GM12878 (cell line): ENCODE results near the gene CD248. TPM values are rescaled to one million over a fixed set of nuclear protein-coding genes. Genes with fewer than 3 reads are reported as not detected.
A peak's percentile ranks its signal among the peaks of the same experiment; 100 is the strongest.

Source experiments
- CBFB ChIP-seq: IDR thresholded peaks from 2 replicates; pipeline ENCODE4 v1.6.1; 2016; ENCODE audit warnings: antibody characterized with exemption, low read depth
- CHD2 ChIP-seq: IDR thresholded peaks from 2 replicates; pipeline ENCODE4 v1.6.1; 2011; ENCODE audit warnings: low read depth, low read length, improper control_type of control experiment, borderline replicate concordance
- EGR1 ChIP-seq, 2 experiments: IDR thresholded peaks; 1 replicate in 1 of 2; 2 replicates in 1 of 2; pipeline ENCODE4 v1.6.1; 2011 to 2012; ENCODE audit warnings: low read depth in 2 of 2, low read length in 2 of 2, borderline replicate concordance in 1 of 2, mild to moderate bottlenecking in 1 of 2, moderate library complexity in 1 of 2
- HDGF ChIP-seq: fragments of 450-650 bp; IDR thresholded peaks from 2 replicates; pipeline ENCODE4 v1.6.1; 2016; ENCODE audit warnings: antibody characterized with exemption
- IKZF1 ChIP-seq: fragments of 450-650 bp; conservative IDR thresholded peaks from 2 replicates; pipeline ENCODE4 v1.6.1; 2017; ENCODE audit warnings: antibody characterized with exemption, mild to moderate bottlenecking
- MTA3 ChIP-seq: IDR thresholded peaks from 2 replicates; pipeline ENCODE4 v1.6.1; 2012; ENCODE audit warnings: low read length, inconsistent platforms, borderline replicate concordance
- NBN ChIP-seq: fragments of 450-650 bp; IDR thresholded peaks from 2 replicates; pipeline ENCODE4 v1.6.1; 2016
- NFIC ChIP-seq: IDR thresholded peaks from 2 replicates; pipeline ENCODE4 v1.6.1; 2012; ENCODE audit warnings: low read depth, mild to moderate bottlenecking, inconsistent platforms, low read length, moderate library complexity
- NFYA ChIP-seq: IDR thresholded peaks from 2 replicates; pipeline ENCODE4 v1.6.1; 2011; ENCODE audit warnings: low read depth, mild to moderate bottlenecking, low read length, improper control_type of control experiment, borderline replicate concordance
- POLR2A ChIP-seq: IDR thresholded peaks from 2 replicates; pipeline ENCODE4 v1.6.1; 2011; ENCODE audit warnings: low read depth, mild to moderate bottlenecking, low read length
- POLR2AphosphoS2 ChIP-seq: IDR thresholded peaks from 2 replicates; pipeline ENCODE4 v1.6.1; 2011; ENCODE audit warnings: low read depth, mild to moderate bottlenecking, low read length, improper control_type of control experiment, moderate library complexity
- RAD21 ChIP-seq: IDR thresholded peaks from 2 replicates; pipeline ENCODE4 v1.6.1; 2011; ENCODE audit warnings: mild to moderate bottlenecking, low read depth, low read length, moderate library complexity; ENCODE audit not compliant: insufficient read depth
- SMARCA5 ChIP-seq: fragments of 450-650 bp; IDR thresholded peaks from 2 replicates; pipeline ENCODE4 v1.6.1; 2017; ENCODE audit warnings: mild to moderate bottlenecking
- SMC3 ChIP-seq: IDR thresholded peaks from 2 replicates; pipeline ENCODE4 v1.6.1; 2011; ENCODE audit warnings: low read length, improper control_type of control experiment, borderline replicate concordance
- SPI1 ChIP-seq: IDR thresholded peaks from 2 replicates; pipeline ENCODE4 v1.6.1; 2011; ENCODE audit warnings: low read depth, mild to moderate bottlenecking, low read length, moderate library complexity, borderline replicate concordance; ENCODE audit not compliant: insufficient read depth
- polyA plus RNA-seq, 11 experiments: library from polyadenylated mRNA; depleted of rRNA in 4 of 11; unstranded in 6 of 11; stranded (reverse) in 5 of 11; fragments of >200 nt; fragmentation: Nextera tagmentation in 4 of 11; fragmentation: Illumina TruSeq in 1 of 11; extraction: Ambion mirVana in 4 of 11; extraction: Trizol in 1 of 11; gene quantifications; 1 replicate in 1 of 11; 2 replicates in 10 of 11; pipeline versions ENCODE4 v1.2.1 to v1.2.3, GENCODE V29; 2011 to 2016; ENCODE audit warnings: inconsistent platforms in 2 of 11, missing spikeins in 2 of 11, low read depth in 1 of 11
- total RNA-seq, 4 experiments: library from RNA; depleted of rRNA in 3 of 4; stranded (reverse); fragments of >200 nt in 3 of 4; fragmentation: Illumina TruSeq in 1 of 4; extraction: Trizol in 1 of 4; gene quantifications; 2 replicates each; pipeline versions ENCODE4 v1.2.1 to v1.2.3, GENCODE V29; 2013 to 2021
- TF ChIP-seq, protein P1 (sequence below): fragments of 450-650 bp; IDR thresholded peaks from 2 replicates; pipeline ENCODE4 v1.6.1; 2016; ENCODE audit warnings: mild to moderate bottlenecking
- TF ChIP-seq, protein P2 (sequence below): fragments of 450-650 bp; formaldehyde crosslinking; IDR thresholded peaks from 2 replicates; pipeline ENCODE4 v1.5.0; 2022; ENCODE audit warnings: mild to moderate bottlenecking, missing genetic modification characterization
- TF ChIP-seq, protein P3 (sequence below): fragments of 450-650 bp; IDR thresholded peaks from 2 replicates; pipeline ENCODE4 v1.6.1; 2017; ENCODE audit warnings: mild to moderate bottlenecking, moderate library complexity
- TF ChIP-seq, protein P4 (sequence below): fragments of 150-350 bp; IDR thresholded peaks from 2 replicates; pipeline ENCODE4 v1.6.1; 2014; ENCODE audit warnings: mild to moderate bottlenecking, low read depth, low read length

CD248 gene
- total and polyA plus RNA-seq, 10 of the 15 experiments (the other 5 are each of a cell fraction or from before 2014, with no cell fraction given): 0.10 to 0.21 (median 0.20) TPM; not detected in 7

DNA sequence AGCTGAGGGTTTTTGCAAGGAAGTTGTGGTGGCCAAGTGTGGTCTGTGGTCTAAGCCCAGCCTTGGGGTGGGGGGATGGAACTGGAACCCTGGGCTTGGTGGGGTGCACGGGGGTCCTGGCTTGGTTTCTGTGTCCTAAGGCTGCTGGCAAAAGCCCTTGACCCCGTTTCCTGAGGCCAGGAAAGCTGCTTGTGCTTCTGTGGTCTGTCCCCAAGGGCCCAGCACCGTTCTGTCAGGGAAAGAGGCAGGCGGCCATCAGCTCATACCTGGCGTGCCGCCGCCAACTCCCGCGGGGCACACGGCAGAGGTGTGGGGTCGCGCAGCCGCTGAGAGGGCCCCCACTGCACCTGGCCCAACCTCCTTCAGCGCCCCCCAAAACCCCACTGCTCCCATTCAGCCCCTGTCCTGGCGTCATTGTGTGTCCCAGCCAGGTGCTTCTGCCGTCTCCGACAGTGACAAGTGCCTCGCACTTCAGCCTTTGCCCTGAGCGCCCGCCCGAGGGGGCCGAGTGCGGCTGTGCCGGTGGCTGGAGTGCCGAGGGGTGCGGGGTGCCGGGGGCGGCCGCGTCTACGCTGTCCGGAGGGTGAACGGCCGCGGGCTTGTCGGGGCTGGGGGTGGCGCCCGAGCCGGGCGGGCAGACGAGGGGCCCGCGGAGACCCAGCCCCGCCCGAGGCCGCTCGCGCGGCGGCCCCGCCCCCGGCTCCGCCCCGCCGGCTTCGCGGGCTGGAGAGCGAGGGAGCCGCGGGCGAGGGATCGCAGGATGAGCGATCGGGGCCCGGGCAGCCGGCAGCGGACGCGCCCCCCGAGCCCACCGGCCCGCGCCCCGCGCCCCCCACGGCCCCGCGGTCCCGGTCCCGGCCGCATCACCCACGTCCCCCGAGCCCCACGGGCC lies 39.1 kb downstream of the CD248 start, which contains the start of gene CNIH2 (continued):
- TF ChIP-seq EGR1 (IDR thresholded peaks at IDR 0.05; ENCODE audit: borderline replicate concordance in 1 of 2, low read depth in 2 of 2, low read length in 2 of 2): 0 out of 3 replicates have a peak, but pooled peaks of 1 of the 2 experiments have one; percentile 11
- no peak for TF ChIP-seq NFIC
- TF ChIP-seq NBN: no peak
- peak; percentile 30; the same call in 1 of the 2 replicates for TF ChIP-seq CBFB
- peak; percentile 19; the same call in 1 of the 2 replicates for TF ChIP-seq IKZF1
- no peak for TF ChIP-seq SMC3
- TF ChIP-seq, protein P1, sequence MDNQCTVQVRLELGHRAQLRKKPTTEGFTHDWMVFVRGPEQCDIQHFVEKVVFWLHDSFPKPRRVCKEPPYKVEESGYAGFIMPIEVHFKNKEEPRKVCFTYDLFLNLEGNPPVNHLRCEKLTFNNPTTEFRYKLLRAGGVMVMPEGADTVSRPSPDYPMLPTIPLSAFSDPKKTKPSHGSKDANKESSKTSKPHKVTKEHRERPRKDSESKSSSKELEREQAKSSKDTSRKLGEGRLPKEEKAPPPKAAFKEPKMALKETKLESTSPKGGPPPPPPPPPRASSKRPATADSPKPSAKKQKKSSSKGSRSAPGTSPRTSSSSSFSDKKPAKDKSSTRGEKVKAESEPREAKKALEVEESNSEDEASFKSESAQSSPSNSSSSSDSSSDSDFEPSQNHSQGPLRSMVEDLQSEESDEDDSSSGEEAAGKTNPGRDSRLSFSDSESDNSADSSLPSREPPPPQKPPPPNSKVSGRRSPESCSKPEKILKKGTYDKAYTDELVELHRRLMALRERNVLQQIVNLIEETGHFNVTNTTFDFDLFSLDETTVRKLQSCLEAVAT: no peak
- 0 out of 2 replicates have a peak, but pooled peaks have one; percentile 34 for TF ChIP-seq POLR2AphosphoS2
- TF ChIP-seq, protein P2, sequence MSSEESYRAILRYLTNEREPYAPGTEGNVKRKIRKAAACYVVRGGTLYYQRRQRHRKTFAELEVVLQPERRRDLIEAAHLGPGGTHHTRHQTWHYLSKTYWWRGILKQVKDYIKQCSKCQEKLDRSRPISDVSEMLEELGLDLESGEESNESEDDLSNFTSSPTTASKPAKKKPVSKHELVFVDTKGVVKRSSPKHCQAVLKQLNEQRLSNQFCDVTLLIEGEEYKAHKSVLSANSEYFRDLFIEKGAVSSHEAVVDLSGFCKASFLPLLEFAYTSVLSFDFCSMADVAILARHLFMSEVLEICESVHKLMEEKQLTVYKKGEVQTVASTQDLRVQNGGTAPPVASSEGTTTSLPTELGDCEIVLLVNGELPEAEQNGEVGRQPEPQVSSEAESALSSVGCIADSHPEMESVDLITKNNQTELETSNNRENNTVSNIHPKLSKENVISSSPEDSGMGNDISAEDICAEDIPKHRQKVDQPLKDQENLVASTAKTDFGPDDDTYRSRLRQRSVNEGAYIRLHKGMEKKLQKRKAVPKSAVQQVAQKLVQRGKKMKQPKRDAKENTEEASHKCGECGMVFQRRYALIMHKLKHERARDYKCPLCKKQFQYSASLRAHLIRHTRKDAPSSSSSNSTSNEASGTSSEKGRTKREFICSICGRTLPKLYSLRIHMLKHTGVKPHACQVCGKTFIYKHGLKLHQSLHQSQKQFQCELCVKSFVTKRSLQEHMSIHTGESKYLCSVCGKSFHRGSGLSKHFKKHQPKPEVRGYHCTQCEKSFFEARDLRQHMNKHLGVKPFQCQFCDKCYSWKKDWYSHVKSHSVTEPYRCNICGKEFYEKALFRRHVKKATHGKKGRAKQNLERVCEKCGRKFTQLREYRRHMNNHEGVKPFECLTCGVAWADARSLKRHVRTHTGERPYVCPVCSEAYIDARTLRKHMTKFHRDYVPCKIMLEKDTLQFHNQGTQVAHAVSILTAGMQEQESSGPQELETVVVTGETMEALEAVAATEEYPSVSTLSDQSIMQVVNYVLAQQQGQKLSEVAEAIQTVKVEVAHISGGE (CRISPR knock-in tag): no peak
- TF ChIP-seq POLR2A: peak; percentile 54; the same call in 1 of the 2 replicates
- TF ChIP-seq, protein P3, sequence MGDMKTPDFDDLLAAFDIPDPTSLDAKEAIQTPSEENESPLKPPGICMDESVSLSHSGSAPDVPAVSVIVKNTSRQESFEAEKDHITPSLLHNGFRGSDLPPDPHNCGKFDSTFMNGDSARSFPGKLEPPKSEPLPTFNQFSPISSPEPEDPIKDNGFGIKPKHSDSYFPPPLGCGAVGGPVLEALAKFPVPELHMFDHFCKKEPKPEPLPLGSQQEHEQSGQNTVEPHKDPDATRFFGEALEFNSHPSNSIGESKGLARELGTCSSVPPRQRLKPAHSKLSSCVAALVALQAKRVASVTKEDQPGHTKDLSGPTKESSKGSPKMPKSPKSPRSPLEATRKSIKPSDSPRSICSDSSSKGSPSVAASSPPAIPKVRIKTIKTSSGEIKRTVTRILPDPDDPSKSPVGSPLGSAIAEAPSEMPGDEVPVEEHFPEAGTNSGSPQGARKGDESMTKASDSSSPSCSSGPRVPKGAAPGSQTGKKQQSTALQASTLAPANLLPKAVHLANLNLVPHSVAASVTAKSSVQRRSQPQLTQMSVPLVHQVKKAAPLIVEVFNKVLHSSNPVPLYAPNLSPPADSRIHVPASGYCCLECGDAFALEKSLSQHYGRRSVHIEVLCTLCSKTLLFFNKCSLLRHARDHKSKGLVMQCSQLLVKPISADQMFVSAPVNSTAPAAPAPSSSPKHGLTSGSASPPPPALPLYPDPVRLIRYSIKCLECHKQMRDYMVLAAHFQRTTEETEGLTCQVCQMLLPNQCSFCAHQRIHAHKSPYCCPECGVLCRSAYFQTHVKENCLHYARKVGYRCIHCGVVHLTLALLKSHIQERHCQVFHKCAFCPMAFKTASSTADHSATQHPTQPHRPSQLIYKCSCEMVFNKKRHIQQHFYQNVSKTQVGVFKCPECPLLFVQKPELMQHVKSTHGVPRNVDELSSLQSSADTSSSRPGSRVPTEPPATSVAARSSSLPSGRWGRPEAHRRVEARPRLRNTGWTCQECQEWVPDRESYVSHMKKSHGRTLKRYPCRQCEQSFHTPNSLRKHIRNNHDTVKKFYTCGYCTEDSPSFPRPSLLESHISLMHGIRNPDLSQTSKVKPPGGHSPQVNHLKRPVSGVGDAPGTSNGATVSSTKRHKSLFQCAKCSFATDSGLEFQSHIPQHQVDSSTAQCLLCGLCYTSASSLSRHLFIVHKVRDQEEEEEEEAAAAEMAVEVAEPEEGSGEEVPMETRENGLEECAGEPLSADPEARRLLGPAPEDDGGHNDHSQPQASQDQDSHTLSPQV: no peak
- TF ChIP-seq, protein P4, sequence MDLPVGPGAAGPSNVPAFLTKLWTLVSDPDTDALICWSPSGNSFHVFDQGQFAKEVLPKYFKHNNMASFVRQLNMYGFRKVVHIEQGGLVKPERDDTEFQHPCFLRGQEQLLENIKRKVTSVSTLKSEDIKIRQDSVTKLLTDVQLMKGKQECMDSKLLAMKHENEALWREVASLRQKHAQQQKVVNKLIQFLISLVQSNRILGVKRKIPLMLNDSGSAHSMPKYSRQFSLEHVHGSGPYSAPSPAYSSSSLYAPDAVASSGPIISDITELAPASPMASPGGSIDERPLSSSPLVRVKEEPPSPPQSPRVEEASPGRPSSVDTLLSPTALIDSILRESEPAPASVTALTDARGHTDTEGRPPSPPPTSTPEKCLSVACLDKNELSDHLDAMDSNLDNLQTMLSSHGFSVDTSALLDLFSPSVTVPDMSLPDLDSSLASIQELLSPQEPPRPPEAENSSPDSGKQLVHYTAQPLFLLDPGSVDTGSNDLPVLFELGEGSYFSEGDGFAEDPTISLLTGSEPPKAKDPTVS: no peak
- peak; percentile 38; the same call in 1 of the 2 replicates for TF ChIP-seq MTA3
- TF ChIP-seq RAD21: no peak
- TF ChIP-seq NFYA: no peak
- no peak for TF ChIP-seq HDGF
- no peak for TF ChIP-seq SPI1
- TF ChIP-seq SMARCA5: no peak
- TF ChIP-seq CHD2: no peak
